Measurements from ENCODE around the gene FAM72A.
"Not testable (repeated sequence)": the region's sequence is repeated elsewhere in the genome, so short reads cannot be mapped to it uniquely, and the experiment has no call there.

DNA sequence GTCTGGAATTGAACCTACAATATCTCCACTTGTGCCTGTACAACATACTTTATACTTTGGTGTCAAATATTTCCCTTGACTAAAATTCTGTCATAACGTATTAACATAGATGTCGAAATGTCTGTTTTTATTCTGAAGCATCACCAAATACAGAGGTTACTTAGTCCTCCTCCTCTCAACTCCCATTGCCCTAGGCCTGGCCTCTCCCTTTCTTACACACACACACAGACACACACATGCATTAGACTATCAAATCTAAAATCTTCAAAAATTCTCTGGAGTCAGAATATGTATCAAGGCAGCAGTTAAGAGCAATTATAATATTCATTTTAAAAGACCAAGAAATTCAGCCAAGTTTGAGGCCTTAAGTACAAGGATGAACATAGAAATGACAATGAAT lies 7.5 kb downstream of the FAM72A start:
- TF ChIP-seq ZNF24 (tag by site-specific recombination; IDR thresholded peaks at IDR 0.05); KLF7 (tag by site-specific recombination; IDR thresholded peaks at IDR 0.05; ENCODE audit: borderline replicate concordance); ZNF302 (tag by site-specific recombination; IDR thresholded peaks at IDR 0.05; ENCODE audit: low read depth); ZNF174 (tag by site-specific recombination; IDR thresholded peaks at IDR 0.05); REPIN1 (tag by site-specific recombination; IDR thresholded peaks at IDR 0.05; ENCODE audit: low read depth): not testable (repeated sequence)
- TF ChIP-seq, protein P1, sequence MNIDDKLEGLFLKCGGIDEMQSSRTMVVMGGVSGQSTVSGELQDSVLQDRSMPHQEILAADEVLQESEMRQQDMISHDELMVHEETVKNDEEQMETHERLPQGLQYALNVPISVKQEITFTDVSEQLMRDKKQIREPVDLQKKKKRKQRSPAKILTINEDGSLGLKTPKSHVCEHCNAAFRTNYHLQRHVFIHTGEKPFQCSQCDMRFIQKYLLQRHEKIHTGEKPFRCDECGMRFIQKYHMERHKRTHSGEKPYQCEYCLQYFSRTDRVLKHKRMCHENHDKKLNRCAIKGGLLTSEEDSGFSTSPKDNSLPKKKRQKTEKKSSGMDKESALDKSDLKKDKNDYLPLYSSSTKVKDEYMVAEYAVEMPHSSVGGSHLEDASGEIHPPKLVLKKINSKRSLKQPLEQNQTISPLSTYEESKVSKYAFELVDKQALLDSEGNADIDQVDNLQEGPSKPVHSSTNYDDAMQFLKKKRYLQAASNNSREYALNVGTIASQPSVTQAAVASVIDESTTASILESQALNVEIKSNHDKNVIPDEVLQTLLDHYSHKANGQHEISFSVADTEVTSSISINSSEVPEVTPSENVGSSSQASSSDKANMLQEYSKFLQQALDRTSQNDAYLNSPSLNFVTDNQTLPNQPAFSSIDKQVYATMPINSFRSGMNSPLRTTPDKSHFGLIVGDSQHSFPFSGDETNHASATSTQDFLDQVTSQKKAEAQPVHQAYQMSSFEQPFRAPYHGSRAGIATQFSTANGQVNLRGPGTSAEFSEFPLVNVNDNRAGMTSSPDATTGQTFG (tag by site-specific recombination; IDR thresholded peaks at IDR 0.05; ENCODE audit: borderline replicate concordance): not testable (repeated sequence)
- TF ChIP-seq, protein P2, sequence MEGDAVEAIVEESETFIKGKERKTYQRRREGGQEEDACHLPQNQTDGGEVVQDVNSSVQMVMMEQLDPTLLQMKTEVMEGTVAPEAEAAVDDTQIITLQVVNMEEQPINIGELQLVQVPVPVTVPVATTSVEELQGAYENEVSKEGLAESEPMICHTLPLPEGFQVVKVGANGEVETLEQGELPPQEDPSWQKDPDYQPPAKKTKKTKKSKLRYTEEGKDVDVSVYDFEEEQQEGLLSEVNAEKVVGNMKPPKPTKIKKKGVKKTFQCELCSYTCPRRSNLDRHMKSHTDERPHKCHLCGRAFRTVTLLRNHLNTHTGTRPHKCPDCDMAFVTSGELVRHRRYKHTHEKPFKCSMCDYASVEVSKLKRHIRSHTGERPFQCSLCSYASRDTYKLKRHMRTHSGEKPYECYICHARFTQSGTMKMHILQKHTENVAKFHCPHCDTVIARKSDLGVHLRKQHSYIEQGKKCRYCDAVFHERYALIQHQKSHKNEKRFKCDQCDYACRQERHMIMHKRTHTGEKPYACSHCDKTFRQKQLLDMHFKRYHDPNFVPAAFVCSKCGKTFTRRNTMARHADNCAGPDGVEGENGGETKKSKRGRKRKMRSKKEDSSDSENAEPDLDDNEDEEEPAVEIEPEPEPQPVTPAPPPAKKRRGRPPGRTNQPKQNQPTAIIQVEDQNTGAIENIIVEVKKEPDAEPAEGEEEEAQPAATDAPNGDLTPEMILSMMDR (tag by site-specific recombination; IDR thresholded peaks at IDR 0.05): not testable (repeated sequence)
- TF ChIP-seq, protein P3, sequence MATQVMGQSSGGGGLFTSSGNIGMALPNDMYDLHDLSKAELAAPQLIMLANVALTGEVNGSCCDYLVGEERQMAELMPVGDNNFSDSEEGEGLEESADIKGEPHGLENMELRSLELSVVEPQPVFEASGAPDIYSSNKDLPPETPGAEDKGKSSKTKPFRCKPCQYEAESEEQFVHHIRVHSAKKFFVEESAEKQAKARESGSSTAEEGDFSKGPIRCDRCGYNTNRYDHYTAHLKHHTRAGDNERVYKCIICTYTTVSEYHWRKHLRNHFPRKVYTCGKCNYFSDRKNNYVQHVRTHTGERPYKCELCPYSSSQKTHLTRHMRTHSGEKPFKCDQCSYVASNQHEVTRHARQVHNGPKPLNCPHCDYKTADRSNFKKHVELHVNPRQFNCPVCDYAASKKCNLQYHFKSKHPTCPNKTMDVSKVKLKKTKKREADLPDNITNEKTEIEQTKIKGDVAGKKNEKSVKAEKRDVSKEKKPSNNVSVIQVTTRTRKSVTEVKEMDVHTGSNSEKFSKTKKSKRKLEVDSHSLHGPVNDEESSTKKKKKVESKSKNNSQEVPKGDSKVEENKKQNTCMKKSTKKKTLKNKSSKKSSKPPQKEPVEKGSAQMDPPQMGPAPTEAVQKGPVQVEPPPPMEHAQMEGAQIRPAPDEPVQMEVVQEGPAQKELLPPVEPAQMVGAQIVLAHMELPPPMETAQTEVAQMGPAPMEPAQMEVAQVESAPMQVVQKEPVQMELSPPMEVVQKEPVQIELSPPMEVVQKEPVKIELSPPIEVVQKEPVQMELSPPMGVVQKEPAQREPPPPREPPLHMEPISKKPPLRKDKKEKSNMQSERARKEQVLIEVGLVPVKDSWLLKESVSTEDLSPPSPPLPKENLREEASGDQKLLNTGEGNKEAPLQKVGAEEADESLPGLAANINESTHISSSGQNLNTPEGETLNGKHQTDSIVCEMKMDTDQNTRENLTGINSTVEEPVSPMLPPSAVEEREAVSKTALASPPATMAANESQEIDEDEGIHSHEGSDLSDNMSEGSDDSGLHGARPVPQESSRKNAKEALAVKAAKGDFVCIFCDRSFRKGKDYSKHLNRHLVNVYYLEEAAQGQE (tag by site-specific recombination; IDR thresholded peaks at IDR 0.05): not testable (repeated sequence)

All from HEK293 (cell line).